Measurements from ENCODE around the gene HSH2D. TPM values are rescaled to one million over a fixed set of nuclear protein-coding genes. Genes with fewer than 3 reads are reported as not detected.

The HSH2D gene
- polyA plus RNA-seq, 1 of the 3 experiments (the other 2 are of a cell fraction): not detected

- Histone ChIP-seq H3K79me2 (ENCODE audit: insufficient read depth) (no peaks in the 10 kb centered on the region), H3K9me3 (no peaks in the 10 kb centered on the region), H3K9ac (no peak overlapping the region), H3K4me3 (ENCODE audit: low read depth in 2 of 2, low read length in 1 of 2) (no peak overlapping the region), H3K27ac (ENCODE audit: low read depth in 2 of 2, low read length in 1 of 2) (no peak overlapping the region), H3K9me2 (no peaks in the 10 kb centered on the region), H3F3A (replicated peaks; ENCODE audit: insufficient read depth) (no peaks in the 10 kb centered on the region), H3K4me1 (ENCODE audit: control insufficient read depth in 1 of 2, insufficient read depth in 2 of 2, low read depth in 1 of 2, low read length in 1 of 2) (no peaks in the 10 kb centered on the region), H3K4me2 (no peak overlapping the region), H3K36me3 (replicated peaks in 1 of 2; ENCODE audit: control insufficient read depth in 1 of 2, insufficient read depth in 2 of 2, low read length in 1 of 2) (no peaks in the 10 kb centered on the region), H4K20me1 (ENCODE audit: insufficient read depth) (no peaks in the 10 kb centered on the region), H3K27me3 (ENCODE audit: insufficient read depth) (no peaks in the 10 kb centered on the region), H2AFZ (ENCODE audit: low read depth) (0 out of 2 replicates have a peak overlapping the region, but pooled peaks have one; percentile 6)
- TF ChIP-seq USF1 (IDR thresholded peaks at IDR 0.05; ENCODE audit: borderline replicate concordance, low read depth) (peak; percentile 64; the same call in 1 of the 2 replicates), ELF1 (IDR thresholded peaks at IDR 0.05) (no peak), RFX5 (IDR thresholded peaks at IDR 0.05; ENCODE audit: low read length) (no peak), IRF3 (IDR thresholded peaks at IDR 0.05; ENCODE audit: low read depth, low read length) (no peak)
- DNase-seq: no peak
- ChIA-PET POLR2A (no interaction called here), CTCF (no interaction called here)
- 20% methylated on average over 2 of the region's 2 CpGs for WGBS (ENCODE audit: low lambda C conversion rate)
Measured at GRCh38 chr19:16168465-16169081, 25.1 kb downstream of the HSH2D start.

GRCh38 chr19:16170134-16170533 is 26.6 kb downstream of the HSH2D start:
- Histone ChIP-seq H3K36me3 (replicated peaks in 1 of 2; ENCODE audit: control insufficient read depth in 1 of 2, insufficient read depth in 2 of 2, low read length in 1 of 2) (no peaks in the 10 kb centered on the region), H3K9me3 (no peaks in the 10 kb centered on the region), H3K27ac (ENCODE audit: low read depth in 2 of 2, low read length in 1 of 2) (no peak overlapping the region), H3K27me3 (ENCODE audit: insufficient read depth) (no peaks in the 10 kb centered on the region; the same call in 1 of the 2 replicates), H3K4me2 (no peak overlapping the region), H3K79me2 (ENCODE audit: insufficient read depth) (no peaks in the 10 kb centered on the region), H3K4me3 (ENCODE audit: low read depth in 2 of 2, low read length in 1 of 2) (no peak overlapping the region), H3K4me1 (ENCODE audit: control insufficient read depth in 1 of 2, insufficient read depth in 2 of 2, low read depth in 1 of 2, low read length in 1 of 2) (no peaks in the 10 kb centered on the region), H2AFZ (ENCODE audit: low read depth) (no peak overlapping the region), H3F3A (replicated peaks; ENCODE audit: insufficient read depth) (no peaks in the 10 kb centered on the region), H4K20me1 (ENCODE audit: insufficient read depth) (no peaks in the 10 kb centered on the region), H3K9me2 (no peaks in the 10 kb centered on the region), H3K9ac (no peak overlapping the region)
- CTCF ChIA-PET: interaction anchor here (0.9 to 2.8 kb wide), 3 partner anchors 10 to 129 kb away, joined by 3 to 14 read pairs (median 4); no protein-coding TSS in a partner anchor
- DNase-seq: no peak
- TF ChIP-seq RAD21 (IDR thresholded peaks at IDR 0.05; ENCODE audit: low read length): no peak
- POLR2A ChIA-PET: no interaction called here
- 6% methylated on average over 1 of the region's 1 CpG for WGBS (ENCODE audit: low lambda C conversion rate)

- Histone ChIP-seq H4K20me1 (ENCODE audit: insufficient read depth) (no peaks in the 10 kb centered on the region), H3K4me1 (ENCODE audit: control insufficient read depth in 1 of 2, insufficient read depth in 2 of 2, low read depth in 1 of 2, low read length in 1 of 2) (no peaks in the 10 kb centered on the region), H3K4me3 (ENCODE audit: low read depth in 2 of 2, low read length in 1 of 2) (no peak overlapping the region), H3K4me2 (no peak overlapping the region), H3K9me3 (no peaks in the 10 kb centered on the region), H2AFZ (ENCODE audit: low read depth) (no peak overlapping the region), H3K79me2 (ENCODE audit: insufficient read depth) (no peaks in the 10 kb centered on the region), H3K27ac (ENCODE audit: low read depth in 2 of 2, low read length in 1 of 2) (no peak overlapping the region), H3K9me2 (no peaks in the 10 kb centered on the region), H3K9ac (no peak overlapping the region), H3F3A (replicated peaks; ENCODE audit: insufficient read depth) (no peaks in the 10 kb centered on the region), H3K36me3 (replicated peaks in 1 of 2; ENCODE audit: control insufficient read depth in 1 of 2, insufficient read depth in 2 of 2, low read length in 1 of 2) (no peaks in the 10 kb centered on the region), H3K27me3 (ENCODE audit: insufficient read depth) (peaks cover 11% of the 10 kb centered on the region; the same call in 1 of the 2 replicates)
- no peak for DNase-seq
- WGBS (ENCODE audit: low lambda C conversion rate): 5% methylated on average over 2 of the region's 2 CpGs
- CTCF ChIA-PET: interaction anchor here (0.7 kb wide), 1 partner anchor 553 kb away, joined by 3 read pairs; no protein-coding TSS in a partner anchor
- POLR2A ChIA-PET: interaction anchor here (0.6 kb wide), 1 partner anchor 614 kb away, joined by 3 read pairs; no protein-coding TSS in a partner anchor
- no peak for TF ChIP-seq REST (IDR thresholded peaks at IDR 0.05; ENCODE audit: low read depth, low read length)
- TF ChIP-seq JUND (IDR thresholded peaks at IDR 0.05): no peak
- no peak for TF ChIP-seq PBX3 (IDR thresholded peaks at IDR 0.05)
- TF ChIP-seq MAX (IDR thresholded peaks at IDR 0.05; ENCODE audit: low read depth): no peak
- no peak for TF ChIP-seq NFIC (IDR thresholded peaks at IDR 0.05; ENCODE audit: borderline replicate concordance)
- TF ChIP-seq SMC3 (IDR thresholded peaks at IDR 0.05; ENCODE audit: low read depth, low read length): no peak
- TF ChIP-seq GABPA (IDR thresholded peaks at IDR 0.05; ENCODE audit: low read depth): no peak
- no peak for TF ChIP-seq CHD2 (IDR thresholded peaks at IDR 0.05; ENCODE audit: low read length, partially characterized antibody)
Measured at GRCh38 chr19:16175954-16176353, 32.5 kb downstream of the HSH2D start.

Data from SK-N-SH (cell line).